Measurements from ENCODE around the gene LPCAT3.

LPCAT3 gene

GRCh38 chr12:7019043-7019569 lies 830 bp upstream of the LPCAT3 start:
- Histone ChIP-seq H3K27me3 (no peaks in the 10 kb centered on the region), H3K9me3 (no peaks in the 10 kb centered on the region), H3K4me3 (ENCODE audit: low read depth in 1 of 2, low read length in 1 of 2) (peak overlapping the region; percentile 92 to 96), H3K4me1 (ENCODE audit: control insufficient read depth in 1 of 2, insufficient read depth in 1 of 2, low read depth in 1 of 2, low read length in 1 of 2) (peaks cover 18 to 22% of the 10 kb centered on the region in 2 experiments), H3K27ac (peak overlapping the region; percentile 93), H3K36me3 (no peaks in the 10 kb centered on the region)
- TF ChIP-seq CTCF (IDR thresholded peaks at IDR 0.05): no peak

GRCh38 chr12:7017870-7018349 lies 366 bp downstream of the LPCAT3 start:
- H3K4me3 ChIP-seq (ENCODE audit: low read depth in 1 of 2, low read length in 1 of 2): peak overlapping the region; percentile 92 to 96
- H3K27me3 ChIP-seq: no peaks in the 10 kb centered on the region
- H3K9me3 ChIP-seq: no peaks in the 10 kb centered on the region
- H3K36me3 ChIP-seq: no peaks in the 10 kb centered on the region
- TF ChIP-seq CTCF (IDR thresholded peaks at IDR 0.05): no peak
- peaks cover 18 to 22% of the 10 kb centered on the region in 2 experiments for H3K4me1 ChIP-seq (ENCODE audit: control insufficient read depth in 1 of 2, insufficient read depth in 1 of 2, low read depth in 1 of 2, low read length in 1 of 2)
- H3K27ac ChIP-seq: peak overlapping the region; percentile 93

GRCh38 chr12:7016958-7017571 lies 1.2 kb downstream of the LPCAT3 start:
- TF ChIP-seq CTCF (IDR thresholded peaks at IDR 0.05): no peak
- Histone ChIP-seq H3K4me1 (ENCODE audit: control insufficient read depth in 1 of 2, insufficient read depth in 1 of 2, low read depth in 1 of 2, low read length in 1 of 2) (peaks cover 20 to 22% of the 10 kb centered on the region in 2 experiments), H3K36me3 (no peaks in the 10 kb centered on the region), H3K4me3 (ENCODE audit: low read depth in 1 of 2, low read length in 1 of 2) (peak overlapping the region; percentile 92 to 96), H3K27ac (no peak overlapping the region), H3K27me3 (no peaks in the 10 kb centered on the region), H3K9me3 (no peaks in the 10 kb centered on the region)

- Histone ChIP-seq H3K4me1 (ENCODE audit: control insufficient read depth in 1 of 2, insufficient read depth in 1 of 2, low read depth in 1 of 2, low read length in 1 of 2) (peaks cover 22 to 29% of the 10 kb centered on the region in 2 experiments), H3K27ac (no peak overlapping the region), H3K4me3 (ENCODE audit: low read depth in 1 of 2, low read length in 1 of 2) (no peak overlapping the region), H3K36me3 (no peaks in the 10 kb centered on the region), H3K27me3 (no peaks in the 10 kb centered on the region), H3K9me3 (no peaks in the 10 kb centered on the region)
- no peak for TF ChIP-seq CTCF (IDR thresholded peaks at IDR 0.05)
These were observed 2.5 kb downstream of the LPCAT3 start for GRCh38 chr12:7015555-7016370.

GRCh38 chr12:7013101-7013500 lies 5.2 kb downstream of the LPCAT3 start:
- no peak for TF ChIP-seq CTCF (IDR thresholded peaks at IDR 0.05)
- H3K9me3 ChIP-seq: no peaks in the 10 kb centered on the region
- no peaks in the 10 kb centered on the region for H3K27me3 ChIP-seq
- H3K4me3 ChIP-seq (ENCODE audit: low read depth in 1 of 2, low read length in 1 of 2): no peak overlapping the region
- H3K36me3 ChIP-seq: no peaks in the 10 kb centered on the region
- H3K27ac ChIP-seq: no peak overlapping the region
- peaks cover 26 to 31% of the 10 kb centered on the region in 2 experiments for H3K4me1 ChIP-seq (ENCODE audit: control insufficient read depth in 1 of 2, insufficient read depth in 1 of 2, low read depth in 1 of 2, low read length in 1 of 2)
